Measurements from ENCODE around the gene RANBP3. TPM values are rescaled to one million over a fixed set of nuclear protein-coding genes. Genes with fewer than 3 reads are reported as not detected.
A peak's percentile ranks its signal among the peaks of the same experiment; 100 is the strongest.
"Not testable (repeated sequence)": the region's sequence is repeated elsewhere in the genome, so short reads cannot be mapped to it uniquely, and the experiment has no call there.

RANBP3 gene
- total RNA-seq, 2 donors from 2014 or later: 48.3 to 55.4 TPM

- intact Hi-C loops (cut with DNase I): no loop called here
- DNase-seq (ENCODE audit: low spot score): peak; percentile 50
These were observed 33.9 kb upstream of the RANBP3 start for GRCh38 chr19:6011794-6012193.

- DNase-seq (ENCODE audit: low spot score): peak; percentile 66
- intact Hi-C loops (cut with DNase I): no loop called here
These were observed 33.3 kb upstream of the RANBP3 start for GRCh38 chr19:6011206-6011605.

- intact Hi-C loops (cut with DNase I): no loop called here
- peak; percentile 50 for DNase-seq (ENCODE audit: low spot score)
These were observed 32.2 kb upstream of the RANBP3 start for GRCh38 chr19:6010107-6010506.

GRCh38 chr19:6007866-6008265 lies 29.9 kb upstream of the RANBP3 start:
- intact Hi-C loops (cut with DNase I): no loop called here
- no peak for DNase-seq (ENCODE audit: low spot score)

- DNase-seq (ENCODE audit: low spot score): no peak
- intact Hi-C loops (cut with DNase I): no loop called here
These were observed 29.0 kb upstream of the RANBP3 start for GRCh38 chr19:6006896-6007295.

- not testable (repeated sequence) for DNase-seq (ENCODE audit: low spot score)
These were observed 28.1 kb upstream of the RANBP3 start for GRCh38 chr19:6006070-6006446.

GRCh38 chr19:6005321-6006069 lies 27.6 kb upstream of the RANBP3 start:
- intact Hi-C loops (cut with DNase I): no loop called here
- DNase-seq (ENCODE audit: low spot score): no peak

More at GRCh38 chr19:6006070-6006446, 28.1 kb upstream of the RANBP3 start:
- intact Hi-C loops (cut with DNase I): not testable (repeated sequence)

- DNase-seq (ENCODE audit: low spot score): no peak
- intact Hi-C loops (cut with DNase I): no loop called here
These were observed 26.0 kb upstream of the RANBP3 start for GRCh38 chr19:6003976-6004375.

GRCh38 chr19:6002591-6002990 lies 24.7 kb upstream of the RANBP3 start:
- intact Hi-C loops (cut with DNase I): no loop called here

GRCh38 chr19:6000228-6000847 lies 22.4 kb upstream of the RANBP3 start:
- intact Hi-C loops (cut with DNase I): no loop called here
- DNase-seq (ENCODE audit: low spot score): no peak

More at GRCh38 chr19:6002591-6002990, 24.7 kb upstream of the RANBP3 start:
- DNase-seq (ENCODE audit: low spot score): no peak

GRCh38 chr19:5999693-6000092 lies 21.8 kb upstream of the RANBP3 start:
- DNase-seq (ENCODE audit: low spot score): no peak
- intact Hi-C loops (cut with DNase I): no loop called here

- DNase-seq (ENCODE audit: low spot score): no peak
These were observed 19.4 kb upstream of the RANBP3 start for GRCh38 chr19:5997371-5997770.

GRCh38 chr19:5996623-5997320 lies 18.8 kb upstream of the RANBP3 start:
- DNase-seq (ENCODE audit: low spot score): no peak
- intact Hi-C loops (cut with DNase I): no loop called here

More at GRCh38 chr19:5997371-5997770, 19.4 kb upstream of the RANBP3 start:
- intact Hi-C loops (cut with DNase I): no loop called here

- intact Hi-C loops (cut with DNase I): no loop called here
- no peak for DNase-seq (ENCODE audit: low spot score)
These were observed 18.2 kb upstream of the RANBP3 start for GRCh38 chr19:5996102-5996501.

GRCh38 chr19:5995606-5996005 lies 17.7 kb upstream of the RANBP3 start:
- intact Hi-C loops (cut with DNase I): no loop called here
- no peak for DNase-seq (ENCODE audit: low spot score)

GRCh38 chr19:5994405-5995165 lies 16.6 kb upstream of the RANBP3 start:
- DNase-seq (ENCODE audit: low spot score): no peak
- intact Hi-C loops (cut with DNase I): no loop called here

- DNase-seq (ENCODE audit: low spot score): no peak
- intact Hi-C loops (cut with DNase I): no loop called here
These were observed 15.9 kb upstream of the RANBP3 start for GRCh38 chr19:5993648-5994358.

GRCh38 chr19:5993201-5993600 lies 15.3 kb upstream of the RANBP3 start:
- DNase-seq (ENCODE audit: low spot score): no peak
- intact Hi-C loops (cut with DNase I): no loop called here

GRCh38 chr19:5992756-5993155 lies 14.8 kb upstream of the RANBP3 start:
- intact Hi-C loops (cut with DNase I): no loop called here
- no peak for DNase-seq (ENCODE audit: low spot score)
